Skin epidermis (tissue), 12 donors: ENCODE results near the gene IRF2.
"Not testable (repeated sequence)": the region's sequence is repeated elsewhere in the genome, so short reads cannot be mapped to it uniquely, and the experiment has no call there.

Source experiments
- H3K27ac ChIP-seq, 21 experiments: fragments of 200-600 bp; sonication (generic) in 11 of 21; one replicate each; pipeline ENCODE4 v1.5.0; 2020; ENCODE audit warnings: mild to moderate bottlenecking in 3 of 21, inconsistent platforms in 2 of 21, moderate library complexity in 2 of 21
- H3K4me3 ChIP-seq, 7 experiments: fragments of 200-600 bp; sonication (generic) in 2 of 7; one replicate each; pipeline ENCODE4 v1.5.0; 2020; ENCODE audit warnings: inconsistent platforms in 2 of 7, mild to moderate bottlenecking in 2 of 7, moderate library complexity in 1 of 7

IRF2 gene

DNA sequence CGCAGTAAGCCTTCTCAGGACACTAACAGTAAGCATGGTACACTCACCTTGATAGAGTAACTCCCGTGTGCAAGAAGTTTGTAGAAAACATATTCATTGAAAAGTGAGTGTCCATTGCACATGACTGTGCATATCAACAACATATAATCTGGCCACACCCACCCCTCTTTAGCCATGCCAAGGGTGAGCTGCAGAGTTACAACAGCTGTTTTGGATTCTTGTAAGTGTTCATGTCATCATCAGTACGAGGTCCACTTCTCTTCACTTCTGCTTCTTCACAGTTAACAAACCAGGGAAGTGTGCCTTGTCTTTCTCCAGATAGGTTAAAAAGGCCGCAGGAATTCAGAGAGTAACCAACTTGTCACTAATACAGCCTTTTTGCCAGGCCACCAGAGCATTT is 116.6 kb downstream of the IRF2 start:
- no peak overlapping the region for H3K27ac ChIP-seq

GRCh38 chr4:184357165-184357564 is 117.2 kb downstream of the IRF2 start:
- Histone ChIP-seq H3K4me3 (no peak overlapping the region), H3K27ac (peak overlapping the region in 2 of 21 experiments; percentile 7 to 35)

More for the DNA sequence above, 116.6 kb downstream of the IRF2 start:
- no peak overlapping the region for H3K4me3 ChIP-seq

GRCh38 chr4:184356366-184356765 is 118.0 kb downstream of the IRF2 start:
- peak overlapping the region in 12 of 21 experiments; percentile 0 to 72 (median 49) for H3K27ac ChIP-seq
- no peak overlapping the region for H3K4me3 ChIP-seq

- Histone ChIP-seq H3K27ac (peak overlapping the region in 19 of 21 experiments; percentile 0 to 72 (median 52)), H3K4me3 (no peak overlapping the region)
These were observed 118.5 kb downstream of the IRF2 start for GRCh38 chr4:184355857-184356256.

GRCh38 chr4:184355111-184355604 is 119.2 kb downstream of the IRF2 start:
- no peak overlapping the region for H3K4me3 ChIP-seq
- H3K27ac ChIP-seq = peak overlapping the region in 19 of 21 experiments; percentile 3 to 77 (median 55)

DNA sequence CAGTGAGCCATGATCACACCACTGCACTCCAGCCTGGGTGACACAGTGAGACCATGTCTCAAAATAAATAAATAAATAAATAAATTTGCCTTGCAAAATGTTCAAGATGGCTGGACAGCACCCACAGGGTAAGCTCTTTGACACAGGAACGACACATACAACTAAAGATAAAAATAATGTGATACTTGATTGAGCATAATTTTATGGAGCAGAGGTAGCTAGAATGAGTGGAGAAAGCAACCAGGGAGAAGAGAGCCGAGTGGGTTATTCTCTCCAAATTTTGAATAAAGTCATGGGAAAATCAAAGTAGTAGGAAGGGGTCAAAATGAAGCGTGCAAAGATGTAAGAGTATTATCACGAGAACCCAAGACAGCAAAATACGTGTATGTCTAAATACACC is 121.5 kb downstream of the IRF2 start:
- Histone ChIP-seq H3K4me3 (no peak overlapping the region), H3K27ac (no peak overlapping the region)

DNA sequence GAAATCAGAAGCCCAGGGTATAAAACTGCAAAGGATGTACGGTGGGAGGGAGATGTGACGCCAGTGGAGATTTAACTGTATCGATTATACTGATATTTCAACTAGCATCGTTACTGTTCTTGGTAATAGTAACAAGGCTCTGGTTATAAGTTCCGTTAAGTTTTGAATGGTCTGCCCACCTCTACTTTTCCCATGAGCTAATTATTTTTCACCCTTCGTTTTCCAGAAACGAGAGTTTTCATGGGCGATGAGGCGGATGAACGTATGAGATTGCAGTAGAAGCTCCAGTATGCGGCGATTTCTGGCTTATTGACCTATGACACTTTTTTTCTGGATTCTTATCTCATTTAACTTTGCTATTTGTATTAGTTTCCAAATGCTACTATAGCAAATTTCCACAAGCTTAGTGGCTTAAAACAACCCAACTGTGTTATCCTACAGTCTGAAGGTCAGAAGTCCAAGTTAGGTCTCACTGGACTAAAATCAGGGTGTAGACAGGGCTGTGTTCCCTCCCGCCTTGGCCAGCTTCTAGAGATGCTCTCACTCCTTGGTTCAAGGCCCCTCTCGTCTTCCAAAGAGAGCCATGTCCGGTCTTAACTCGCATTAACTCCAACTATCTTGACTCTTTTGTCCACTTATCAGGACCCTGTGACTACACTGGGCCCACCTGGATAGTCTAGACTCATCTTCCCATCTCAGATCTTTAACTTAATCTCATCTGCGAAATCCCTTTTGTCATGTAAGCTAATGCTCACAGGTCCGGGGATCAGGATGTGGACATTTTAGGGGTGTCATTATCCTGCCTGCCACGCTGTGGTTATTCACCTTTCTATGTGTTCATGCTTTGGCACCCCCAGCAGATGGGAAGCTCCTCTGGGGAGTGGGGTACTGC is 122.5 kb downstream of the IRF2 start:
- no peak overlapping the region for H3K27ac ChIP-seq
- no peak overlapping the region for H3K4me3 ChIP-seq

DNA sequence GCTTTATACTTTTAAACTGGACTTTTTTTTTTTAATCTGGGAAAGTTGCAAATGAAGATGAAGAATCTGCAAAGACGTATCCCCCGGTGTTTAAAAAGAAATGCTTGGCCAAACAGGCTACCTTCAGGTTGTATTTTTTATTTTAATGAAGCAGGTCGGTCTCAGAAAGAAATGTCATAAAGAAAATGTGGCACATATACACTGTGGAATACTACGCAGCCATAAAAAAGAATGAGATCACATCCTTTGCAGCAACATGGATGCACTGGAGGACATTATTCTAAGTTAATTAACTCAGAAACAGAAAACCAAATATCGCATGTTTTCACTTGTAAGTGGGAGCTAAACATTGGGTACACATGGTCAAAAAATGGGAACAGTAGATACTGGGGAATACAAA is 123.4 kb downstream of the IRF2 start:
- Histone ChIP-seq H3K27ac (no peak overlapping the region), H3K4me3 (no peak overlapping the region)

DNA sequence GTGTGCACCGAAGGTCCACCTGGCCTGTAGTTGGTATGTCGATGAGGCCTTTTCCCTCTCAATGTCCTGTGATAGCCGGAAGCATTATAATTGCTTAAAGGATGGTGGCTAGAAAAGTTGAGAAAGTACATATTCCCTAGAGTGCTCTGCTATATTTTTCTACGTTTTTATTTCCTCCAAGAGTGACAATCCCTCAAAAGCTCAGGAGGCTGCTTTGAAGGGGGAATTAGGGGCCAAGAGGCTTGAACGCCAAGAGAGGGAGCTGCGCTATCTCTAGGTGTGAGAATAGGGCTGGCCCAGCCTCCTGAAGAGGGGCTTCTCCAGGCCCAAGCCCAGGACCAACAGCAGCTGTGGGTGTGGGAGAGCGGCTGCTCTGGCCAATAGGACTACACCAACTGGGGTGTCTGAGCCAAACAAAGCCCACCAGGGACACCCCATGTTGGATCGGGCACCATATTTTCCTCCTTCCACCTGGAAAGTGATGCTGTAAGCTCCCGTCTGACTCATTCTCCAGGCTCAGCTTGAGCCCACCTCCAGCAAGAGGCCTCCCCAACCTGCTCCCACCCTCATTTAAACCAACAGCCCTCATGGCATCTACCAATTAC is 124.0 kb downstream of the IRF2 start:
- Histone ChIP-seq H3K4me3 (no peak overlapping the region), H3K27ac (peak overlapping the region in 1 of 21 experiments; percentile 18)

DNA sequence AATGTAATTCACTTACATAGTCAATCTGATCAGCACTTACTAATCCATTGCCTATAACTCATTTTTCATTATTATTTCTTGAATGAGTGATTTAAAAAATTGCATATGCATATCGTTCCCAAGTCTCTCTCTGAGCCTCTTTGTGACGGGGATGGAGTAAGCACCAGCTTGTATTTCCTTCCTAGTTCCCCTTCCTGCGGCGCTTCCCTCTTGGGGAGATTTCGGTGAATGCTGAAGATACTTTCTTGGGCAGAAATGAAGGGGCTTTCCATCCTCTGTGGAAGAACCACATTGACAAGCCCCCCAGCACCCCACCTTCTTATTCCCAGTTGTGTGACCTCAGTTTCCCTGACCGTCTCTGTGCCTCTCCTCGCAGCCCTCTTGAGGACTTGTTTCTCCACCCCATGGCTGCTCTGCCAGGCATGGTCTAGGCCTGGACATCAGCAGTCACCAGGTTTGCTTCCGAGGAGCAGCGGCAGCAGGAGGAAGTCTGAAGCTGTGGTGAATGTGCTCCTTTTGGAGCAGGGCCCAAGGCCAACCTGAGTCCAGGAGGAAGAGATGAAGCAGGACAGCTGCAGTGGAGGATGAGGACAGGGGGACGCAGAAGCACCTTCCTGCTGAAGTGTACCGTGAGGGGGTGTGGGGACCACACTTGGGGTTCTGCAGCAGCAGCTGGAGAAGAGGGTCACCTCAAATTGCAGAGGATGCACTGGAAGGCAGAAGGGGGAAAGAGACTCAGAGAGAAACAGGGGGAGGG is 124.9 kb downstream of the IRF2 start:
- Histone ChIP-seq H3K4me3 (no peak overlapping the region), H3K27ac (peak overlapping the region in 8 of 21 experiments; percentile 8 to 84 (median 78))

DNA sequence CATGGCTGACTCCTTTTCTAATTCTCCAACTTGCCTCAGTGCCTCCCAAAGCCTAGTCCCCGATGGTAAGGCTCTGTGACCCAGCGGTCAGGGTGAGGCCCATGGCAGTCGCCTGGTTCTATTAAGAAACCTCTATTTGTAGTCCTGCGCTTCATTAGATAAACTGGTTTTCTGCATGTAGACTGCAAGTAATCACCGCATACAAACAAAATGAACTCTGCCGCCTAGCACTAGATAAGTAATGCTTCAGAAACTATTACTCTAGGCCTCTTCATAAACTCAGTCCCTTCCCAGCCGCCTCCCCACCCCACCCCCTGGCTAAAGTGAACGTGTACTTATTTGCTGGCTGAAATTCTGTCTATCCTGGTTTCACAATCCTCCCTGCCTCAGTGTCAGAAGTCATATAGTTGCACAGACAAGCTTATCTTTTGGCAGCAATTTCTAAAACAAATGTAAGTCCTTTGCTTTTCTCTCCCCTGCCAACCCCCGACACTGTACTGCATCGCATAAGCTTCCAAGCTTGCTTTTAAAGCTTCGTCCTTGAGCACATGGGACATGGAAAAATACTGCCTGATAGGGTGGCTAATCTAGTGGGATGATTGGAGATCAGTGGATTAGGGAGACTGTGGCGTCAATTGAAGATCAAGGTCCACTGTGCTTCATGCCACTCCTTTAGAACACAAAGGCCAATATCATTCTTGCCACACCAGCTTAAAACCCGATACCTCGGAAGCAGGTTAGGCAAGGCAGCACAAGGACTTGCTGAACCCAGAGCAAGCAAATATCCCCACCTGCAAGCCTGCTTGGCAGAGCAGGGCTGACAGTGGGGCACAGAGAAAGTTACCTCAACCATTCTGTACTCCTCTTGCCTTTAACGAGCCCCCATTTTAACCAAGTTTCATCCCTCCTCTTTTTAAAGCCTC is 125.8 kb downstream of the IRF2 start:
- H3K27ac ChIP-seq = peak overlapping the region in 19 of 21 experiments; percentile 65 to 85 (median 79)
- H3K4me3 ChIP-seq = no peak overlapping the region

DNA sequence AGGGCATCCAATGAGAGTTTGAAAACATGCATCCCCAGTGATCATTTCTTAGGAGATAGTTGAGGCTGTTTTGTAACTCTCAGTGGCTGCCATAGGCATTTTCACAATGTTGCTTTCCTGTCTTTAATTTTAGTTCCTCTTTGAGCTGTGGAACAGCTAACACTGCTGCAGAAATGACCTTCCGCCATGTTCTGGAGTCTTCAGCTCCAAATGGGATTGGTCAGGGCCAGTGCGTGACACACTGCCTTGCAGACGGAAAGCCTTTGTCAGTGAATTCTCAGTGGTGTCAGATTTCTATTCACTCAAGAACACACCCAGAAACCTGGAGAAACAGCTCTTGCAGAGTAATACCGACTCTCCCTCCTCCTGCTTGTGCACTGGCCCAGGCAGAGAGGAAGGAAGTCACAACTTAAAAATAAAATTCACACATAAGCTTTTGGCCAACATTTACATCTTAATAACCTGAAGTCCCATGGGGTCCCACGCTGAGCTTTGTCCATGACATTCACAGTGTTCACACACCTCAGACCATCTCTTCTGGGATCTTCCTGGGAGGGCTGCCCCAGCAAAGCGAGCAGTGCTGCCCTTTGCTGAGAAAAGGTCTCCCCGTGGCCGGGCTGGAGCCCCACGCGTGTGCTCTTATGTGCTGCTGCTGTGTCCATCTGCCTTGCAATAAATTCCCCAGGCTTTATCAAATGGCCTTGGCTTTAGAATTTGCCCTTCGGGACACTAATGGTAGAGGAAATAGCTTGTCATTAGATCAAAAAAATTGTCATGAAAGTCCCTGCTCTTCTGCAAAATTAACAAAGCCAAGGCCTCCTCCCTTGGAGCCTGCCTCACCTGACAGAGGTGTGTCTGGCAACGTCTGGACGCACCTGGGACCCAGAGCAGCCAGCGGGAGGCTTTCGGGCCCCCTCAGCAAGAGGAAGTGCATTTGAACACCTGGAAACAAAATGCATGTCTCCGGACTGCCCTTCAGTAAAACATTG is 126.8 kb downstream of the IRF2 start:
- Histone ChIP-seq H3K27ac (peak overlapping the region in 20 of 21 experiments; percentile 29 to 85 (median 78)), H3K4me3 (no peak overlapping the region)

DNA sequence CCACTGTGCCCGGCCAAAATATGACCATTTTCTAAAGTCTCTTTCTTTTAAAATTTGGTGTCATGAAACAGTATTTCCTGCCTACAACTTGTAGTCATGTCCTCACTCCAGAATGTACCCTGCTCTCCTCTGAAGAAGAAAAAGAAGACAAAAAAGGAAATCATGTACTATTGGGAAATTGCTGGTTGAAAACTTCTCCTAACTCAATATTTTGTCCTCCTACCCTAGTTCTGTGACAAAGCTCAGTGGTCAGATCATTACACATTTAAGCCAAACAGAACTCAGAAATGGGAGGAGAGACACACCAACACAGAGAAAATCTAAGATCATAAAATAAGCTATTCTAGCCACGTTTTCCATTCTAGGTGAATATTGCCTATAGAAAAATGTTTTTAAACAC is 127.7 kb downstream of the IRF2 start:
- no peak overlapping the region for H3K4me3 ChIP-seq
- peak overlapping the region in 18 of 21 experiments; percentile 7 to 85 (median 80) for H3K27ac ChIP-seq

GRCh38 chr4:184346273-184346672 is 128.1 kb downstream of the IRF2 start:
- H3K27ac ChIP-seq = peak overlapping the region in 15 of 21 experiments; percentile 11 to 85 (median 81)
- not testable (repeated sequence) for H3K4me3 ChIP-seq

DNA sequence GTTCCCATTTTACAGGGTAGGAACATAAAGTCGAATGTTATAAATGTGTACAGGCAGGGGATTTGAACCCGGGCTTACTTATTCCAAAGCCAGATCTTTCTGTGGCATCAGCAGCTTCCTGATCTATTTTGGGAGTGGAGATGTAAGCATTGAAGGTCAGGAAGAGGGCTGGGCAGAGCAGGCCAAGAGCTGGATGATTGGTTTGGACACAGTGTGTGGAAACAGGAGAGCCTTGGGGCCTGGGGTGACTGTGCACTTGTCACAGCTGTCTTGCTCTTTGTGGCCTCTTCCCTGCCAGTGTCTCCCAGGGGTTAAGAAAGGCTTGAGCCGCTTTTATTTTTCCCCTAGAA is 128.8 kb downstream of the IRF2 start:
- Histone ChIP-seq H3K4me3 (no peak overlapping the region), H3K27ac (peak overlapping the region in 17 of 21 experiments; percentile 0 to 84 (median 43))

DNA sequence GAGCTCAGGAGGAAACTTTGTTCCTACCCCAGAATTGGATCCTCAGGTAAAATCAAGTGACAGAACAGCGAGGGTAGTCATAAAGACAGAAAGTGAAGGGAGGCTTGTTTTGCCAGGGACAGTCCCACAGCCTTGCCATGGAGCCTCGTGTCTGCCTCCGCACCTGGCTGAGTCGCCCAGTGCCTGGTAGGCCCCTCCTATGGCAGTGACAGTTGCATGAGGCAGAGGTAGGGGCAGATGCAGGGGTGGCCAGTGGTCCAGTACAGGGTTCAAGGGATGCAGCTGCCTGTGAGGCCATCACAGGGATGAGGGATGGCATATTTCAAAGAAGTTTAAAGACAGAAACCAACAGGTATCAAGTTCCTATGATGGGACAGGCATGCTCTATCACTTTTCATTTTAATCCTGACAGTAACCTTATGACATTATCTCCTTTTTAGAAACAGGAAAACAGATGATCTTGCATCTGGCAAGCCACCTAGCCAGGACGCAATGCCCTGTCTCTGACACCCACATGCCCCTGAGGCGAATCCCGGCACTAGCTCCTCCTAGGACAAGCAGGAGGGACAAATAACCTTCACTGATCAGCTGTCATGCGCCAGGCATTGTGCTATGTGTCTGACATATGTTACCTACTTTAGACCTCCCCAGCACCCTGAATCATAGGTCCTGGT is 129.3 kb downstream of the IRF2 start:
- Histone ChIP-seq H3K27ac (peak overlapping the region in 14 of 21 experiments; percentile 5 to 84 (median 51)), H3K4me3 (no peak overlapping the region)

GRCh38 chr4:184344435-184344834 is 129.9 kb downstream of the IRF2 start:
- Histone ChIP-seq H3K27ac (peak overlapping the region in 10 of 21 experiments; percentile 5 to 84 (median 46)), H3K4me3 (no peak overlapping the region)
